HUES64 (cell line): ENCODE data around the gene AP4E1.

Experiments used
- H3K27ac ChIP-seq: 2 replicates; pipeline ENCODE4 v1.7.0; 2013; ENCODE audit warnings: low read depth, low read length, inconsistent platforms
- H3K27me3 ChIP-seq: 2 replicates; pipeline ENCODE4 v1.6.1; 2013; ENCODE audit warnings: mild to moderate bottlenecking, low read length; ENCODE audit not compliant: insufficient read depth
- H3K36me3 ChIP-seq: 2 replicates; pipeline ENCODE4 v1.6.1; 2013; ENCODE audit warnings: mild to moderate bottlenecking, low read length; ENCODE audit not compliant: insufficient read depth
- H3K4me1 ChIP-seq: 2 replicates; pipeline ENCODE4 v1.6.1; 2013; ENCODE audit warnings: mild to moderate bottlenecking, low read length, moderate library complexity; ENCODE audit not compliant: insufficient read depth
- H3K4me3 ChIP-seq: 2 replicates; pipeline ENCODE4 v1.5.1; 2013; ENCODE audit warnings: mild to moderate bottlenecking, low read length, moderate library complexity
- H3K9ac ChIP-seq: 2 replicates; pipeline ENCODE4 v1.6.1; 2013; ENCODE audit warnings: mild to moderate bottlenecking, low read depth, low read length
- H3K9me3 ChIP-seq: 2 replicates; pipeline ENCODE4 v1.6.1; 2013; ENCODE audit warnings: low read depth, low read length; ENCODE audit not compliant: insufficient read depth
- WGBS: fragments of 150-250, 120-280 bp; methylation state at CpG from one replicate; pipeline ENCODE4 v1.1.7; 2013; ENCODE audit warnings: missing lambda C conversion rate; 5-methylcytosine and 5-hydroxymethylcytosine counted together

Gene AP4E1

GRCh38 chr15:51049081-51049480 lies 140.6 kb downstream of the AP4E1 start:
- Histone ChIP-seq H3K27me3 (no peaks in the 10 kb centered on the region), H3K36me3 (no peaks in the 10 kb centered on the region), H3K4me3 (no peak overlapping the region), H3K4me1 (no peaks in the 10 kb centered on the region), H3K27ac (no peak overlapping the region), H3K9me3 (no peaks in the 10 kb centered on the region), H3K9ac (no peak overlapping the region)
- 84% methylated on average over 2 of the region's 2 CpGs for WGBS

GRCh38 chr15:51051776-51052175 lies 143.3 kb downstream of the AP4E1 start:
- Histone ChIP-seq H3K27ac (no peak overlapping the region), H3K4me3 (no peak overlapping the region), H3K9ac (no peak overlapping the region), H3K36me3 (no peaks in the 10 kb centered on the region), H3K9me3 (no peaks in the 10 kb centered on the region), H3K4me1 (peaks cover 5% of the 10 kb centered on the region; the same call in 1 of the 2 replicates), H3K27me3 (no peaks in the 10 kb centered on the region)
- 92% methylated on average over 3 of the region's 3 CpGs for WGBS

- Histone ChIP-seq H3K27me3 (no peaks in the 10 kb centered on the region), H3K9me3 (no peaks in the 10 kb centered on the region), H3K9ac (no peak overlapping the region), H3K4me3 (no peak overlapping the region), H3K4me1 (peaks cover 5% of the 10 kb centered on the region; the same call in 1 of the 2 replicates), H3K36me3 (no peaks in the 10 kb centered on the region), H3K27ac (no peak overlapping the region)
- WGBS = 96% methylated on average over 1 of the region's 1 CpG
These were observed 145.1 kb downstream of the AP4E1 start for GRCh38 chr15:51053571-51053970.

GRCh38 chr15:51054535-51054934 lies 146.1 kb downstream of the AP4E1 start:
- Histone ChIP-seq H3K36me3 (no peaks in the 10 kb centered on the region), H3K9ac (no peak overlapping the region), H3K27me3 (no peaks in the 10 kb centered on the region), H3K27ac (no peak overlapping the region), H3K4me3 (no peak overlapping the region), H3K9me3 (no peaks in the 10 kb centered on the region), H3K4me1 (peaks cover 5% of the 10 kb centered on the region; the same call in 1 of the 2 replicates)
- 88% methylated on average over 1 of the region's 1 CpG for WGBS
